ENCODE results near the gene ADAP1.

Gene ADAP1

DNA sequence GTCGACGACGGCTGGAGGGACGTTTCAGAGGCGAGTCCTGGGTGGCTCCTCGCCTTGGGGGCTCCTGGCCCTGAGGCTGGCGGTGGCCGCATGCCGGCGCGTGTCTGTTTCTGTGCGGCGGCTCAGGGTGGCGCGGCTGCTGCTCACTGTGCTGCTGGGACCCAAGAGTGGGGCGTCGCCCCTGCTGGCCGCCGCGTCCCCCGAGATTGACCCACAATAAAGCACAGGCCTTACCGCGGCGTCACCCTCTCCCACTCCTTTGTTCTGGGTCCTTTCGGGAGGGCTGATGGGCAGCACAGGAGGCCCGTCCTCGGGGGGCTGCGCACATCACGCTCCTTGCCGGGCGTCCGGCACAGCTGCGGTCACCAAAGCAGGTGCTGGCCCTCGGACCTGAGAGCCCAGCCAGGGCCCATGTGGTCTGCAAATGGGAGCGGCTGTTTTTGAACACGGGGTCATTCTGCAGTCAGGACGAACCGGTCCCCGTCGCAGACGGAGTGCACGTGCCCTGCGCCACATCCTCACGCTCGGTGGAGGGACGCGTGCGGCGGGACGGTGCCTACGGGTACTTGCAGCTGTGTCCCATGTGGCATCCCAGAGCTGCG, 58.9 kb downstream of the ADAP1 start:
- DNase-seq (ENCODE audit: low read depth in 3 of 3) = no peak

- no peak for DNase-seq (ENCODE audit: low read depth in 3 of 3)
Measured at GRCh38 chr7:894927-895450, 59.5 kb downstream of the ADAP1 start.

DNA sequence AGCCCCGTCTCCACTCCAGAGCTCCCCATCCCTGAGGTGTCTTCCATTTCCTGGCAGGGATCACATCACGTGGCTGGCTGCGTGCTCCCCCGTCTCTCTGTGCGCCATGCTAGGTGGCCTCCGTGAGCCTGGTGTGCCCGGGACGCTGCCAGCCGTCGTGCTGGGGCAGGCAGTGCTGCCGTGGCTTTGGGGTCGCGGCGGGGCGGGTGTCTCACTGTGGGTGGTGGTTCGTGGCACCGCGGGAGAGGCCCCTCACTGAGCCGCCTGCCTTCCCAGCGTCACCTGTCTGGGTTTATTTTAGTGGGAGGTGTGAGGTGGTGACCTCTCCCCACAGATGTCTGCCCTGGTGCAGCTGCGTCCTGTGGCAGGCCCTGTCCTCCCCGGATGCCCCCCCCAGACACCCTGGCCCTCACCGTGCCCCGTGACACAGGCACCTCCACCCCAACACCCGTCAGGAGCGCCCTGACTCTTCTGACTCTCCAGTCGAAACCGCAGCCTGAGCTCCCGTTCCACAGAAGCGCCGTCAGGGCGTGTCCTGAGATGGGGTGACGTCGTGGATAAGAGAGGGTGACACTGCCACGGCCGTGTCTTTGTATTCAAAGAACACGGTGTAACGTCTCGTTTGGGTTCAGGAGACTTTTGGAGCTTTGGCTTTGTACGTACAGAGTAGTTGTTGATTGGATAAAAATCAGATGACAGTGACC, 60.2 kb downstream of the ADAP1 start:
- DNase-seq (ENCODE audit: low read depth in 3 of 3) = no peak

- DNase-seq (ENCODE audit: low read depth in 3 of 3) = no peak
Measured at GRCh38 chr7:893686-894085, 60.8 kb downstream of the ADAP1 start.

DNA sequence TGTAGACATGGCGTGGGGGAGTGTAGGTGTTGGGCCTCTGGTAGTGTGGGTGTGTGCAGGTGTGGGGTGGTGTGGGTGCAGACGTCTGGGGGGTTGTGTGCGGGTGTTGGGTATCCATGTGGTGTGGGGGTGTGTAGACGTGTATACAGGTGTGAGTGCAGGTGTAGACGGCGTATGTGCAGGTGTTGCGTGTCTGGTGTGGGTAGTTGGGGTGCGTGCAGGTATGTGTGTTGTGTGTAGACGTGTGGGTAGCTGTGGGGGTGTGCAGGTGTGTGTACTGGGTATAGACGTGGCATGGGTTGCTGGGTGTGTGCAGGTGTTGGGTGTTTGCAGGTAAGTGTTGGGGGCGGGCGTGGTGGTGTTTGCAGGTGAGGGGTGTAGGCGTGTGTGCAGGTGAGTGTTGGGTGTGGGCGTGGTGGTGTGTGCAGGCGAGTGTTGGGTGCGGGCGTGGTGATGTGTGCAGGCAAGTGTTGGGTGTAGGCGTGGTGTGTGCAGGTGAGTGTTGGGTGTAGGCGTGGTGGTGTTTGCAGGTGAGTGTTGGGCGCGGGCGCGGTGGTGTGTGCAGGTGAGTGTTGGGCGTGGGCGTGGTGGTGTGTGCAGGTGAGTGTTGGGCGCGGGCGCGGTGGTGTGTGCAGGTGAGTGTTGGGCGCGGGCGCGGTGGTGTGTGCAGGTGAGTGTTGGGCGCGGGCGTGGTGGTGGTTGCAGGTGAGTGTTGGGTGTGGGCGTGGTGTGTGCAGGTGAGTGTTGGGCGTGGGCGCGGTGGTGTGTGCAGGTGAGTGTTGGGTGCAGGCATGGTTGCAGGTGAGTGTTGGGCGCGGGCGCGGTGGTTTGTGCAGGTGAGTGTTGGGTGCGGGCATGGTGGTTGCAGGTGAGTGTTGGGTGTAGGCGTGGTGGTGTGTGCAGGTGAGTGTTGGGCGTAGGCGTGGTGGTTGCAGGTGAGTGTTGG, 61.6 kb downstream of the ADAP1 start:
- no peak for DNase-seq (ENCODE audit: low read depth in 3 of 3)

- no peak for DNase-seq (ENCODE audit: low read depth in 3 of 3)
Measured at GRCh38 chr7:891805-892204, 62.7 kb downstream of the ADAP1 start.

- DNase-seq (ENCODE audit: low read depth in 3 of 3) = no peak
Measured at GRCh38 chr7:891291-891690, 63.2 kb downstream of the ADAP1 start.

DNA sequence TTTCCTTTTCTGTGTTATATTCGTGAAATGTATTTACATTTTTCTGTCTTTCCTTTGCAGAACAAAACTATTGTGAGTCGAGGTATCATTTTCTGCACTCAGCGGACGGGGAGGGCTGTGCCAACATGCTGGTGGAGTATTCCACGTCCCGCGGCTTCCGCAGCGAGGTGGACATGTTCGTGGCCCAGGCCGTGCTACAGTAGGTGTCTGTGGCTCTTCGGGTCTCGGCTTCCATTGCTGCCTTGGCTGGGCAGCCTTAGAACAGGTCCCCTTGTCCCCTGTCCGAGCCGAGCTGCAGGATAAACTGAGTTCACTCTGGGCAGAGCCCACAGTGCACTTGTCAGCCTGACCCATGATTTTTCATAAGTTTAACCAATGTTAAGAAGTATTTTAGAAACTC, 63.6 kb downstream of the ADAP1 start:
- no peak for DNase-seq (ENCODE audit: low read depth in 3 of 3)

DNA sequence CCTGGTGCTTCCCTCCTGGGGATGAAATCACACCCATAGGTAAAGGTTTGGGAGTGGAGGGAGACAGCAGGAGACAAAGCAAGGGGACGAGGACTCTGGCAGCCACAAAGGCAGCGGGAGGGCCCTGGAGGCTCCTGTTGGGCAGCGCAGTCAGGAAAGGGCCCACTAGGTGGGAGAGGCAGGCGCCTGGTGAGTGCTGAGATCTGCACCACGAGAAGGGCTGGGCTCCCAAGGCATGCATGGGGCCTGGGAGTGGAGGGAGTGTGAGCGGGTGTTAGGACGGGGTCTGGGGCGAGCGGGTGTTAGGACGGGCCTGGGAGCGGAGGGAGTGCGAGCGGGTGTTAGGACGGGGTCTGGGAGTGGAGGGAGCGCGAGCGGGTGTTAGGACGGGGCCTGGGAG, 65.1 kb downstream of the ADAP1 start:
- no peak for DNase-seq (ENCODE audit: low read depth in 3 of 3)

DNA sequence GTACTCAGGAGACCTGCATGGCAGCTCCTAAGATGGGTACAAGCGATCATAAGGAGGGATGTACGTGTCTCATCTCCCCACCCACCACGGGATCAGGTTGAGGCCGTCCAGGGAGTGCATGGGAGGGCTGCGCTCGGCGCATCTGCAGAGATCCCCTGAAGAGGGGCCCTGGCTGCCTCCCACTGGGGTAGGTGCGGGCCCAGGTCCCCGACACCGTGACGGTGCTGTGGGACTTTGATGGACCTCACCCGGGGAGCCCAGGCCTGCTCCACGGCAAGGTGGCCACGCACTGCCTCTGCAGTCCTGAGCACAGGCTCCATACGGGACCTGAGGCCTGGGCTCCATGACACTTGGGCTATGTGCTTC, 65.5 kb downstream of the ADAP1 start:
- no peak for DNase-seq (ENCODE audit: low read depth in 3 of 3)

- DNase-seq (ENCODE audit: low read depth in 3 of 3) = no peak
Measured at GRCh38 chr7:888081-889024, 66.1 kb downstream of the ADAP1 start.

DNA sequence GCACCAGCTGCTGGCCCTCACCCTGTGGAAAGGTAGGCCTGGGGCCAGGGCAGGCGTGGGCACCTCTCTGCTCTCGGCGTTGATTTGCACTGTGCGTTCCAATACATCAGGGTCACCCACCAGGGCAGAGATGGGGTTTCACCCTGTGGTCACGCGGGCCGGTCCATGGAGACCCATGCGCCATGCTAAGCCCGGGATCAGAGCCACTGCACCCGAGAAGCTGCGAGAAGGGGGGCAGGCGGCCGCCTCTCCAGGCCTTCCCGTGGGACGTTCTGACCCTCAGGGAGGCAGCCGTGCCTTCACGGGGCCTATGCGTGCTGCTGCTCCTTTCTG, 67.0 kb downstream of the ADAP1 start:
- DNase-seq (ENCODE audit: low read depth in 3 of 3) = no peak

DNA sequence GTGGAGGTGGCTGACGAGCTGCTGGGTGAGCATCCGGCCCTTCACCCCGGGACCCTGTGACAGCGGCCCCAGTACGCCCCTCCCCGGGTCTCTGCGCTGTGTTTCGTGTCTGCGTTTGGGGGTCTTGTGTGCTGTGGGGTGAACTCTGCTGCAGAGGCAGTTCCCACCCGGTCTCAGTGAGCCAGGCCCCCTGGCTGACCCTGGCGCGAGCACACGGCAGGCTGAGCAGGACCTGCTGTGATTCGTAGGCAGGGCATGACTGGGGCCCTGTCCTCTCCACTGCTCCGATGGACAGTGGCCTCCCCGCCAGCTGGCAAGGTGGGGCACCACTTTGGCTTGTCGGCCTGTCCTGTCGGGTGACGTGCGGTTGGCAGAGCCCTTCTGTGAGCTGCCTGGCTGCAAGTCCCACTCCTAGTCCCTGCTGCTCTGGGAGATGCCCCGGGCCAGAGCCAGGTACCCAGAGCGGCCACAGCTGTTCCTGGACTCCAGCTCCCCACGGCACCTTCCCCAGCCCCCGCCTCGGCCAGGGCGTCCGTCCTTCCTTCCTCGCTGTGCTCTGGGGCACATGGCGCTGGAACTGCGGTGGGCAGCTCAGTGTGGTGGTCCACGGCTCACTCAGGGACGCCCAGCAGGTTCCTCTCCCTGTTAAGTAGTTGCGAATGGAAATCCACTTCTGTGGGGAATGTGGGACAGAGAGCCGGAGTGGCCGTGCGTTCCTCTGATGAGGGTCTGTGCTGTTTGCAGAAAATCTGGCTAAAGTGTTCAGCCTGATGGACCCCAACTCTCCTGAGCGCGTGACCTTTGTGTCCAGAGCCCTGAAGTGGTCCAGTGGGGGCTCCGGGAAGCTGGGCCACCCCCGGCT, 67.6 kb downstream of the ADAP1 start:
- DNase-seq (ENCODE audit: low read depth in 3 of 3) = no peak

- DNase-seq (ENCODE audit: low read depth in 3 of 3) = no peak
Measured at GRCh38 chr7:885893-886625, 68.4 kb downstream of the ADAP1 start.

DNA sequence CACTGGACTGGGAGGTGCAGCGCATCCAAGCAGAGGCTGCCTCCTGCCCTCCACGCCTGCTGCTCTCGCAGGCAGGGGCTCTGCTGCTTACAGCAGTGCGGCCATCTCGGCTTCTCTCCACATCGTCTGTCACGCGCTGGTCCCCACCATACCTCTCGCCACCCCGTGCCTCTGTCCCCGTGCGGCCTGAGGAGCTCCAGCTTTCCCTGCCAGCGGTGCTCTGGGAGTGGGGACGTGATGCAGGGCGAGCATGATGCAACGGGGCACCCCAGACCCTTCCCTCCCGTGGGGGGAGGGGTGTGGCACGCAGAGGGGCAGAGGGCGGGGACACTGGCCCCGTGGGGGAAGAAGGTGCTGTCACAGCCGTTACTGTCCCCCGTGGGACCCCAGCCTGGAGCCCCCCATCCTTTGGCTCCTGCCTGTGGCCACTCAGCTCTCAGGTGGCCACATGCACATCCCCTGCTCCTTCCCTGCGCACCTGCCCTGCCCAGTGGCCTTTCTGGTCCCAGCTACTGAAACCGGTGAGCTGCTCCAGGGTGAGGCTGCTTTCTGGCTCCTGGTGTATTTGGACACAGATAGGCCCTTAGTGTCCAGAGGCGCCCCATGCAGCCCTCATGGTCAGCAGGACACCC, 69.1 kb downstream of the ADAP1 start:
- no peak for DNase-seq (ENCODE audit: low read depth in 3 of 3)

- DNase-seq (ENCODE audit: low read depth in 3 of 3) = no peak
Measured at GRCh38 chr7:884191-885003, 70.1 kb downstream of the ADAP1 start.

DNA sequence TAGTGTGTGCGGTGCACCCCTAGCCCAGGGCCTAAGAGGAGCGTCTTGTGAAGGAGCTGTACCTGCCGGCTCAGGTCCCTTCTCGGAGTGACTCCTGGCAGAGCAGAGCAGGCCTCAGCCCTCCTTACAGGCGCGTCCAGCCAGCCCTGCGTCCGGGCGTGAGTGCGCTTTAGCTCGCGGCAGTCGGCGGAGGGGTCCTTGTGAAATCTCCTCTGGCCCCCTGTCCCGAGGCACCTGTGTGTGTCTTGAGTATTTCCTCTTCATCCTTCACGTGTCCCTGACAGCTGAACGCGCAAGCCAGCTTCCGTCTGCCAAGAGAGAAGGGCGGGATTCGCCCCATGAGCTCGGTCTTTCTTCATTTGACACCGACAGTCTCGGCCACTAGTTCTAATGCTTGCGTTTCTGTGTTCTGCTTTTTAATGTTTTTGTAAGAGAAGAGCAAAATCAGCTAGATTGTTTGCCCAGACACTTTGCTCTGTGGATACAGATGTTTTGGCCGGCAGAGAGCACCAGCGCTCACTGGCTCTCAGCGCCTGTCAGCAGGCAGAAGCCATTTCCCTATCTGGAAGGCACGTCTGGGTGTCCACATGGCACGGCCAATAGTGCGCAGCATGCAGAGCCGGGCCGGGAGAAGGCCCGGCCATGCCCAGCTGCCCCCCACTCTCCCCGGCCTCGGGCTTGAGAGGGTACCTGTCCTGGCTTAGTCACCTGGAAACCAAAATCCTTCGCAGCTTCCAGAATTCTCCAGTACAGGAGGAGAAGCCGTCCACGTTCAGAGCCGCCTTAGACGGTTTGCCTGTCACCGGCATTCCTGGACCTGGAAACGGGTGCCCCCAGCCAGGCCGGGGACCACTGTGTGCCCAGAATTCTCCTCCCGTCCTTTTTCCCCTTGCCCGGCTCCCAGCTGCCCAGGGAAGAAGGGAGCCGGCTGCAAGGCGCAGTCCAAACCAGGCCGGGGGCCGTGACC, 71.1 kb downstream of the ADAP1 start:
- no peak for DNase-seq (ENCODE audit: low read depth in 3 of 3)
